Nephron progenitor cell (in vitro differentiated cells): ENCODE measurements around the gene EPS8L2.

Source experiments
- DNase-seq: peaks from one replicate; pipeline ENCODE4 v3.0.0; 2021
- H3K27ac Mint-ChIP-seq: 2 replicates; pipeline ENCODE4 v1.8.0; 2021; ENCODE audit warnings: mild to moderate bottlenecking, moderate library complexity, mixed read lengths
- H3K27me3 Mint-ChIP-seq: 2 replicates; pipeline ENCODE4 v1.8.0; 2021; ENCODE audit warnings: mild to moderate bottlenecking, low read depth, mixed read lengths; ENCODE audit not compliant: poor library complexity
- H3K36me3 Mint-ChIP-seq: 2 replicates; pipeline ENCODE4 v1.8.0; 2021; ENCODE audit warnings: low read depth, mixed read lengths
- H3K4me1 Mint-ChIP-seq: 2 replicates; pipeline ENCODE4 v1.8.0; 2021; ENCODE audit warnings: mixed read lengths
- H3K4me3 Mint-ChIP-seq: 2 replicates; pipeline ENCODE4 v1.8.0; 2021; ENCODE audit warnings: mild to moderate bottlenecking, moderate library complexity, mixed read lengths
- H3K9me3 Mint-ChIP-seq: 2 replicates; pipeline ENCODE4 v1.8.0; 2021; ENCODE audit warnings: mild to moderate bottlenecking, moderate library complexity, mixed read lengths
- TF ChIP-seq, protein P1 (sequence below): fragments of 200-600 bp; sonication (generic); IDR thresholded peaks from 2 replicates; pipeline ENCODE4 v1.5.0; 2021; ENCODE audit warnings: antibody characterized with exemption

The EPS8L2 gene

DNA sequence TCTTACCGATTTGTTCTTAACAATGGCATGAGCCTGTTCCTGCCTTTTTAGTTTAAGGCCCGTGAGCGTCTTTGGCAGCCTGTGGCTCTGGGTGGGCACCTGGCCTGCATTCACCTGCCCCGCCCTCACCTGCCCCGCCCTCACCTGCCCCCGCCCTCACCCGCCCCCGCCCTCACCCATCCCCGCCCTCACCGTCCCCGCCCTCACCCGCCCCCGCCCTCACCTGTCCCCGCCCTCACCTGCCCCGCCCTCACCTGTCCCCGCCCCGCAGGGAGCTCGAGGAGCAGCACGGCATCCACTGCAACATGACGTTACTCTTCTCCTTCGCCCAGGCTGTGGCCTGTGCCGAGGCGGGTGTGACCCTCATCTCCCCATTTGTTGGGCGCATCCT lies 57.0 kb downstream of the EPS8L2 start:
- peaks cover 6% of the 10 kb centered on the region for H3K27me3 Mint-ChIP-seq
- H3K4me1 Mint-ChIP-seq = no peaks in the 10 kb centered on the region
- H3K27ac Mint-ChIP-seq = no peak overlapping the region
- peaks cover 43% of the 10 kb centered on the region for H3K36me3 Mint-ChIP-seq
- H3K4me3 Mint-ChIP-seq = no peak overlapping the region
- no peaks in the 10 kb centered on the region for H3K9me3 Mint-ChIP-seq
- no peak for DNase-seq
- TF ChIP-seq, protein P1, sequence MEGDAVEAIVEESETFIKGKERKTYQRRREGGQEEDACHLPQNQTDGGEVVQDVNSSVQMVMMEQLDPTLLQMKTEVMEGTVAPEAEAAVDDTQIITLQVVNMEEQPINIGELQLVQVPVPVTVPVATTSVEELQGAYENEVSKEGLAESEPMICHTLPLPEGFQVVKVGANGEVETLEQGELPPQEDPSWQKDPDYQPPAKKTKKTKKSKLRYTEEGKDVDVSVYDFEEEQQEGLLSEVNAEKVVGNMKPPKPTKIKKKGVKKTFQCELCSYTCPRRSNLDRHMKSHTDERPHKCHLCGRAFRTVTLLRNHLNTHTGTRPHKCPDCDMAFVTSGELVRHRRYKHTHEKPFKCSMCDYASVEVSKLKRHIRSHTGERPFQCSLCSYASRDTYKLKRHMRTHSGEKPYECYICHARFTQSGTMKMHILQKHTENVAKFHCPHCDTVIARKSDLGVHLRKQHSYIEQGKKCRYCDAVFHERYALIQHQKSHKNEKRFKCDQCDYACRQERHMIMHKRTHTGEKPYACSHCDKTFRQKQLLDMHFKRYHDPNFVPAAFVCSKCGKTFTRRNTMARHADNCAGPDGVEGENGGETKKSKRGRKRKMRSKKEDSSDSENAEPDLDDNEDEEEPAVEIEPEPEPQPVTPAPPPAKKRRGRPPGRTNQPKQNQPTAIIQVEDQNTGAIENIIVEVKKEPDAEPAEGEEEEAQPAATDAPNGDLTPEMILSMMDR = no peak

DNA sequence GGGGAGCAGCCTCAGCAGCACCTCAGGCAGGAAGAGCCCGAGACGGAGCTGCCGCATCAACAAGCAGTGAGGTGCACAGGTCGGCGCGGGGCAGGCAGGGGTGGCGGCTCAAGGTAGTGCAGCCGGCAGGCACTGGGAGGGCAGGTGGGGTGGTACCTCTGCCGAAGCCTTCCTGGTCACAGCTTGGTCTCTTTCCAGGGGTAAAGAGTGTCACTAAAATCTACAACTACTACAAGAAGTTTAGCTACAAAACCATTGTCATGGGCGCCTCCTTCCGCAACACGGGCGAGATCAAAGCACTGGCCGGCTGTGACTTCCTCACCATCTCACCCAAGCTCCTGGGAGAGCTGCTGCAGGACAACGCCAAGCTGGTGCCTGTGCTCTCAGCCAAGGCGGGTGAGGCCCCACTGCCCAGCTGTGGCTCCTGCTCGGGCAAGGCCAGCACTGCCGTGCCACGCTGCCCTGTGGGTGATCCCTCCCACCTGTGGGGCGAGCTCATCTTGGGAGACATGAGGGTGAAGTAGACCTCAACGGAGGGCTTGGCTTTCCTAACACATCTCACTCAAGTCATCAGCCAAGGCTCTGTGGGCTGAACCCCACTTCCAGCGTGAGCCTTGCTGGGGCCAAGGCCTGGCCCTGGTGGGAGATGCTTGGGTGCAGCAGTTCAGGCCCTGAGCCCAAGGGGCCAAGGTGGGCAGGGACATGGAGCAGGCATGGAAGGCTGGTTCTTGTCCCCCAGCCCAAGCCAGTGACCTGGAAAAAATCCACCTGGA lies 57.7 kb downstream of the EPS8L2 start:
- Mint-ChIP-seq H3K27me3 (peaks cover 6% of the 10 kb centered on the region), H3K9me3 (no peaks in the 10 kb centered on the region), H3K4me3 (no peak overlapping the region), H3K4me1 (no peaks in the 10 kb centered on the region), H3K36me3 (peaks cover 36% of the 10 kb centered on the region), H3K27ac (no peak overlapping the region)
- TF ChIP-seq, protein P1 = no peak
- no peak for DNase-seq

DNA sequence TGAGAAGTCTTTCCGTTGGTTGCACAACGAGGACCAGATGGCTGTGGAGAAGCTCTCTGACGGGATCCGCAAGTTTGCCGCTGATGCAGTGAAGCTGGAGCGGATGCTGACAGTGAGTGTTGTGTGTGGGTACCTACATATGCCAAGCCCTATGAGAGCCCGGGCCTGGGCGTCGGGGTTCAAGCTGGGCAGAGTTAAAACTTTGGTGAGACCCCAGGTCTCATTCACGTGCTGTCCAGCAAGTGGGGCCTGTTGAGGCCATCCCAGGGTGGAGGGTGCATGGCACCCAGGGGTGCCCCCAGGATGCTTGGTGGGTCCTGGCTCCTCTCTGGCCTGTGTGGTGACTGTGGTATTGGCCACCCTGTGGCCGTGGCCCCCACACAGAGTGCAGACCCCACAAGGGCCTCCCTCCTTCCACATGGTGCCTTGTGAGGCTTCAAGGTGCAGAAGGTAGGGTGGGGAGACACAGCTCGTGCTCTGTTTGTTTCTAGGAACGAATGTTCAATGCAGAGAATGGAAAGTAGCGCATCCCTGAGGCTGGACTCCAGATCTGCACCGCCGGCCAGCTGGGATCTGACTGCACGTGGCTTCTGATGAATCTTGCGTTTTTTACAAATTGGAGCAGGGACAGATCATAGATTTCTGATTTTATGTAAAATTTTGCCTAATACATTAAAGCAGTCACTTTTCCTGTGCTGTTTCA lies 58.4 kb downstream of the EPS8L2 start:
- H3K36me3 Mint-ChIP-seq = peaks cover 39% of the 10 kb centered on the region
- H3K4me1 Mint-ChIP-seq = no peaks in the 10 kb centered on the region
- no peak overlapping the region for H3K4me3 Mint-ChIP-seq
- H3K27me3 Mint-ChIP-seq = peaks cover 6% of the 10 kb centered on the region
- DNase-seq = no peak
- no peaks in the 10 kb centered on the region for H3K9me3 Mint-ChIP-seq
- no peak overlapping the region for H3K27ac Mint-ChIP-seq
- TF ChIP-seq, protein P1 = no peak

DNA sequence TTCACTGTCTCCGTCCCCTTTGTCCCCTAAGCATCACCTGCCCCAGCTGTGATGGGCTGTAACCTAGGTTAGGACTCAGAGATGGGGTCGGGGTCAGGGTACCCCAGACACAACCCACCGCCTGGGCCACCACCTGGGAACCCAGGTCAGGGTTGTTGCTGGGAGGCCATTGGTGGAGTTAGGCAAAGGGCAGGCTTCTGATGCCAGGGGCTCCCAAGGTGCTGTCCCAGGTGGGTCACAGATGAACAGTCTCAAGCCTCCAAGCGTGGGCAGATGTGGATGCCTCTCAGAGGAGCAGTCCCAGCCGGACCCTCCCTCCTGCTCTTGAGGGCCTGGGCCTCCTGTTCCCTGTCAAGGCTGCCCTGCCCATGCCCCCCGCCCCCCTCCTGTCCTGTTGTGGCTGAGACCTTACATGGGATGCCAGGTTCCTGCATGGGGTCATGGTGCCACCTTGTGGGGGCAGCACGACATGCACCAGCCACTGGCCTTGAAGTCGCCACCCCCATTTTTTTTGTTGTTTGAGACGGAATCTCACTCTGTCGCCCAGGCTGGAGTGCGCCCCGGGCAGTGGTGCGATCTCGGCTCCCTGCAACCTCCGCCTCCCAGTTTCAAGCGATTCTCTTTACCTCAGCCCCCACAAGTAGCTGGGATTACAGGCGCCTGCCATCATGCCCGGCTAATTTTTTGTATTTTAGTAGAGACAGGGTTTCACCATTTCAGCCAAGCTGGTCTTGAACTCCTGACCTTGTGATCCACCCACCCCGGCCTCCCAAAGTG lies 59.2 kb downstream of the EPS8L2 start:
- Mint-ChIP-seq H3K27me3 (peaks cover 6% of the 10 kb centered on the region), H3K9me3 (no peaks in the 10 kb centered on the region), H3K4me3 (no peak overlapping the region), H3K4me1 (no peaks in the 10 kb centered on the region), H3K36me3 (peaks cover 41% of the 10 kb centered on the region), H3K27ac (no peak overlapping the region)
- TF ChIP-seq, protein P1 = peak; percentile 47
- DNase-seq = peak; percentile 65

DNA sequence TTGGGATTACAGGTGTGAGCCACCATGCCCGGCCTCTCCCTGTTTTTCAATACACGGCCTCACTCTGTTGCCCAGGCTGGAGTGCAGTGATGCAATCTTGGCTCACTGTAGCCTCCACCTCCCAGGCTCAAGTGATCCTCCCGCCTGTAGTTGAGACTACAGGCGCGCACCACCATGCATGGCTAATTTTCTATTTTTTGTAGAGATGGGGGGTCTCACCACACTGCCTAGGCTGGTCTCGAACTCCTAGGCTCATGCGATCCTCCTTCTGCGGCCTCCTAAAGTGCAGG lies 59.7 kb downstream of the EPS8L2 start:
- no peaks in the 10 kb centered on the region for H3K9me3 Mint-ChIP-seq
- no peaks in the 10 kb centered on the region for H3K4me1 Mint-ChIP-seq
- no peak for DNase-seq
- peaks cover 40% of the 10 kb centered on the region for H3K36me3 Mint-ChIP-seq
- no peak overlapping the region for H3K4me3 Mint-ChIP-seq
- TF ChIP-seq, protein P1 = no peak
- peaks cover 6% of the 10 kb centered on the region for H3K27me3 Mint-ChIP-seq
- H3K27ac Mint-ChIP-seq = no peak overlapping the region
